ENCODE results near the gene AKNA.

Gene AKNA

DNA sequence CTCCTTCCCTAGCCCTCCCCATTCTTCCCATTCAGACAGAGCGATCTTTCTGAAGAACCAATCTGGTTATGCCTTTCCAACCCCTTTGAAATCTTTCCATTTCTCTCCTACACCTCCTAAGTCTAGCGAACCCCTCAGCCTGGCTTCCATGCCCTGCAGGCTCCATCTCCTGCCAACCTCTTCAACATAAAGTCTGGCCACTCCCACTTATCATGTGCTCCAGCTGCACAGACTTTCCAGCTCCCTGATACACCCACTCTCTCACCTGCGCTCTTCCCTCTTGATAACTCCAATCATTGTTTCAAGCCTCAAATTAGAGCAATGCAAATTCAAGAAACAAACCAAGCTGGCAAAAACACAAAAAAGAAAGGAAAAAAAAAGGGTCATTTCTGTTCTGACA lies 68.6 kb downstream of the AKNA start:
- no peak for DNase-seq (ENCODE audit: low read depth in 2 of 2)

DNA sequence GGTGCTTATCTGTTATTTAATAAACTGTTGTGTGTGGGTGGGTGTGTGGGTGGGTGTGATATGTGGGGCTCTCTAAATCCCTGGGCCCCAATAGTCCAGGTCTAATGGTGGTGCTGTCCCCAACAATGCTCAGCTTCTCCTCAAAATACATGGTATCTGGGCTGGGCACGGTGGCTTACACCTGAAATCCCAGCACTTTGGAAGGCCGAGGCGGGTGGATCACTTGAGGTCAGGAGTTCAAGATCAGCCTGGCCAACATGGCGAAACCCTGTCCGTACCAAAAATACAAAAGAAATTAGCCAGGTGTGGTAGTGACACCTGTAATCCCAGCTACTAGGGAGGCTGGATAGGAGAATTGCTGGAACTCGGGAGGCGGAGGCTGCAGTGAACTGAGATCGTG lies 69.4 kb downstream of the AKNA start:
- no peak for DNase-seq (ENCODE audit: low read depth in 2 of 2)

DNA sequence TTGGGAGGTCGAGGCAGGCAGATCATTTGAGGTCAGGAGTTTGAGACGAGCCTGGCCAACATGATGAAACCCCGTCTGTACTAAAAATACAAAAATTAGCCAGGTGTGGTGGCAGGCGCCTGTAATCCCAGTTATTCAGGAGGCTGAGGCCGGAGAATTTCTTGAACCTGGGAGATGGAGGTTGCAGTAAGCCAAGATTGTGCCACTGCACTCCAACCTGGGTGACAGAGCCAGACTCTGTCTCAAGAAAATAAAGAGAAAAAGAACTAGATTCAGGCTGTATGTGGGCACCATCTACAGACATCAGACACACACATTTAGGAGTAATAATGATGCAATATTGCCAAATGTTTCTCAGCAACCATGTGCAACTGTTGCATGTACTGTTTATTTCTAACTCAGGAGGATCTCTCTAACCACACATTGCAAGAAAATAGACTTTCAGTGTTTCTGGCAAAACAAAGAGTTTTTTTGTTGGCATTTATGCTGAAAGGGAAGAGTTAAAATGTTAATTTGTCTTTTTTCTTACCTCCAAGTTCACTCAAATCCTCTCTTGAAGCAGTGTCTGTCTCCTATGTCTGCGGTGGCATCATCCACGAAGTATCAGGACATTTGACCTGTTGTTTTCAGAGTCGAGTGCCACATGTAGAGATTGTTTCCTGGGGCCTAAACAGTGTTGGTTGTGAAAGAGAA lies 70.0 kb downstream of the AKNA start:
- DNase-seq (ENCODE audit: low read depth in 2 of 2): no peak

DNA sequence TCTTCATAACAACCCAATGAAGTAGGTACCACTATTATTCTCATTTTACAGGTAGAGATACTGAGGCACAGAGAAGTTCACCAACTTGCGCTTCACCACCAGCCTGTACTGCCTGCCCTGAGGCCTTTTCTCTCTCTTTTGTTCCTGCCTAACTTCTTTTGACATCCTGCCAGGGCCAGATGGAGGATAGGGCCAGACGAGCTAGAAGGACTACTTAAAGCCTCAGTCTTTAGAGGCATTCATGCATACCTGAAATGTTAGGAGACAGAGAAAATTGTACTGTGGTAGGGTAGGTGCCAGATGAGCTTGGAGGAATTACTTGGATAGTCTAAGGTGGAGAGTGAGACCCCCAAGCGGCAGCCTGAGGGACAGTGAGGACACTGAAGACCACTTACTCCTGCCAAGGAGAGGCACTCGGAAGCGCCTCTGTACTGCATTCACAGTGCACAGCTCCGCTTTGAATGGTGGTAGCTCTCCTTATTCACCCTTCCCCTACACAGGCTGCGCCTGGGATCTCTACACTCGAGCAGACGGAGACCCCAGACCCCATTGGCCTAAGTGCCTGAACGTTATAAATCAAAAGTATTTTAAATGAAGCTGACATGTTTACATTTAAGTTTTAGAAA lies 71.1 kb downstream of the AKNA start:
- DNase-seq (ENCODE audit: low read depth in 2 of 2): no peak

DNA sequence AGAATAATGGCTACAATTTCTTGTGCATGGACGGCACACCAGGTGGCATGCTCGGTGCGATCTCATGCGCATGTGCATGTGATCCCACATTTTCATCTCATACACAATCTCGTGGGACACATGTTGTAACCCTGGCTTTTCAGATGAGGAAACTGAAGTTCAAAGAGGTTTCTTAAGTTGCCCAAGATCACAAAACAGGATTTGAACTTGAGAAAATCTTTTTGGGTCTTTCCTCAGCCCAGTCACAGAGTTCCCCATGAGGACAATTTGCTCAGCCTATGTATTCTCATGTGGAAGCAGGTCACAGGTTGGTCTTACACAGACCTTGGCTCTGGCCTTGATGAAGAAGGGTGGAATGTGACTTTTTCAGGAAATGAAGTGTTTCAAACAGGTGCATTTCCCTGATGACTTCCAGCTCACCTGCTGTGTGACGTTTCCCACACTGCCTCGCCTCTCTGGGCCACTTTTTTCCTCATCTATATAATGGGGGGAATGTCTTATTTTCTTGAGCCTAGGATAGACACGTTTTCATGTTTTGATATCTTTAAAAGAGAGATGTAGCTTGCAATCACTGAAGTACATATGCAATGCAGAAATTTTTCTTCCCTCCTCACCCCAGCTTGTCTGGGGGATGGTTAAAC lies 71.9 kb downstream of the AKNA start:
- DNase-seq (ENCODE audit: low read depth in 2 of 2): no peak

DNA sequence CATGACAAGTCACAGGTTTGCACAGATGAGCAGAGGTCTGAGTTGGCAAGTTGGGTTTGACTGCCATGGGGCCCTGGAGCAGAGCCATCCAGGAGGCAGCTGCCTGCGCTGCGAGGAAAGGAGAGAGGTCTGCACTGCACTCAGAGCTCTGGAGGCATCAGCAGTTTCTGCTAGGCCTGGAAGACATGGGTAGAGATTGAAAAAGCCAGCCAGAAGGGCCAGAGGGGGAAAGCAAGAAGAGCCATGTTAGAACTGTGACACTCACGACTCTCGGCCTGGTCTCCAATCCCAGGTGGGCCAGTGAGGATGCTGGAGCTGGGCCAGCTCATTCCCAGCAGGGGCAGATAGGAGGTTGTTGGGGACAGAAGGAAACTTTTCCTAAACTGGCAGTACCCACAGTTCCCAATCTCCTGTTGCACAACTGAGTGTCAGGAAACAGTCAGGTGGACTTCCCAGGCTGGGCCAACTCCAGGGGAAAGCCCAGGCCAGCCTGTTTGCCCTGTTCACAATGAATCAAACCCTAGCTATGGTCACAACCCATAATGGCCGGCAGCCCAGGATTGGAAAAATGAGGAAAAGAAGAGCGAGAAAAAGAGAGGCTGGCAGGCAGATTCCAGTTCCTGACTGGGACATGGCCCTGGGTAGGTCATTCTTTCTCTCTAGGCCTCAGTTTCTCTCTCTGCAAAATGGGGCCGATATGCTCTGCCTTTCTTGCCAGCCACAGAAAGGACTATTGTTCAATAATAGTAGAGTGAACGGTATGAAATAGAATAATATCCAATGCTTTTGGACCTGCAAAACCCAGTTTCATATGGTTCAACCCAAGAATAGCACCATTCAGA lies 72.7 kb downstream of the AKNA start:
- no peak for DNase-seq (ENCODE audit: low read depth in 2 of 2)

DNA sequence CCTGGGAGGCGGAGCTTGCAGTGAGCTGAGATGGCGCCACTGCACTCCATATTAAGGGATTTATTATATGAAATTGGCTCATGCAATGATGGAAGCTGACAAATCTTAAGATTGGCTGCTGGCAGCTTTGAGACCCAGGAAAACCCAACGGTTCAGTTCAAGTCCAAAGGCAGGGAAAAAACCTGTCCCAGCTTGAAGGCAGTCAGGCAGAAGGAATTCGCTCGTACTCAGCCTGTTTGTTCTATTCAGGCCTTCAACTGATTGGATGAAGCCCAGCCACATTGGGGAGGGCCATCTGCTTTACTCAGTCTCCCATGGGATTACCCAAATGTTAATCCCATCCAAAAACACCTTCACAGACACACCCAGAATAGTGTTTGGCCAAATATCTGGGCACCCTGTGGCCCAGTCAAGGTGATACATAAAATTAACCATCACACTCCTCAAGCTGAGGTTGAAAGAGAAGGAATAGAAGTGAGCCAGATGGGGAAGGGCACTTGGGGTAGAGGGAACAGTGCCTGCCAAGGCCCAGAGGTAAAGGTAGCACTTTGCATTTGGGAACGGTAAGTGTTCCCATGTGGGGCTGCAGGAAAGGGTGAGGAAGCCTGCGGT lies 73.4 kb downstream of the AKNA start:
- DNase-seq (ENCODE audit: low read depth in 2 of 2): no peak

DNA sequence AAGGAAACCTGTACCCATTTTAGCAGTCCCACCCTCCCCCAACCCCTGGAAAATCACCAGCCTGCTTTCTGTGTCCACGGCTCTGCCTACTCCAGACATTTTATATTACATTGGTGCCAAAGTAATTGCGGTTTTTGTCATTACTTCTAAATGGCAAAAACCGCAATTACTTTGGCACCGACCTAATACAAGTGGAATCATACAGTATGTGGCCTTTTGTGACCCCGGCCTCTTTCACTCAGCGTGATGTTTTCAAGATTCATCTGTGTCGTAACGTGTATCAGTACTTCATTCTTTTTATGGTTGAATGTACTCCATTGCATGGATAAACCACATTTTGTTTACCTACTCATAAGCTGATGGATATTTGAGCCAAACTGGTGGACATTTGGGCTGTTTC lies 74.6 kb downstream of the AKNA start:
- no peak for DNase-seq (ENCODE audit: low read depth in 2 of 2)

DNA sequence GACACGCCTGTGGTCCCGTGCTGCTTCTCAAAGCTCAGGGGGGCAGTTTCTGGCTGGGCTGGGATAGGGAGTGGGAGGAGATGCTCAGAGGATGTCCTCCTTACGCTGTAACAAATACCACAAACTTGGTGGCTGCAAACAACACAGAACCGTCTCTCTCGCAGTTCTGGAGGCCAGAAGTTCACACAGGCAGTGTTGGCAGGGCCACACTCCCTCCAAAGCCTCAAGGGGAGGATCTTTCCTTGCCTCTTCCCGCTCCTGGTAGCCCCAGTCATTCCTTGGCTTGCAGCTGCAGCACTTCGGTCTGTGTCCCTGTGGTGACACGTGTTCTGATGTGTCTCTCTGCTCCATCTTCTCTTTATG lies 75.3 kb downstream of the AKNA start:
- no peak for DNase-seq (ENCODE audit: low read depth in 2 of 2)

DNA sequence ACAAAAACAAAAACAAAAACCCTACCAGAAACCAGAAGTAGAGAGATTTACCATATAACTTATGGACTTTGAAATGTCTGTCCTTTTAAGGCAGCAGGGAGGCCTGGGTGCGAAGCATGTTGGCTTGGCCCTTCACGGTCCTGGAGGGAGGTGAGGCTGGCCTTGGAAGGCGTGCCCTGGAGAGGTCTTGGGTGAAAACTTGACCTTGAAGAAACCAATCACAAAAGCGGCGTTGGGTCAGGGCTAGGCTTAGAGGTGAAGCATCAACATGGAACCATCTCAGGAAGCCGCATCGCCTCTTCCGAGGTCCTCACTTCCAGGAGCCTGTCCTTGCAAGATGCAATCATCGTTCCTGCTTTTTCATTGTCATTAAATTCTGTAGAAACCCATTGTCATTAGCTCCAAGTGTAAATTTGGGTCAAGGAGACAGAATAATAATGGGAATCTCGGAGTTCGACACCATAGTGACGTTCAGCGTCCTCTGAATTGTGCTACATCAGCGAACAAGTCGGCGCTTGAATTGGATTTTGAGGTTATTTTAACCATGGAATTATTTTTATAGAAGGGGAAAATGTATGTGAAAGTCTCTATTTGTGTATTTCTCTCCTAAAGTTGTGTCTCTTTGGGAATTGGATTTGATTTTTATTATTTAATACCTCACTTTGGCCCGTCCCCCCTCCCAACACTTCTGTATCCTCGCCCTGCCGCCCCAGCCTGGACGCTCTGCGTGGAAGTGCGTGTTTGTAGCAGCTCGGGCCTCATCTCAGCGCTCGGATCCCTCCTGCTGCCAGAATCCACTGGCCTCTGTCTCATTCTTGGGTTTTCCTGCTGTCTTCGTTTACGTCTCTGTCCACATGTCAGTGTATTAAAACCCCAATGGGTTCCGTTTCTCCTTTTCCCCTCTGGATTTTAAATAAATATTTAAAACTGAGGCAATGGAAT lies 75.9 kb downstream of the AKNA start:
- no peak for DNase-seq (ENCODE audit: low read depth in 2 of 2)

DNA sequence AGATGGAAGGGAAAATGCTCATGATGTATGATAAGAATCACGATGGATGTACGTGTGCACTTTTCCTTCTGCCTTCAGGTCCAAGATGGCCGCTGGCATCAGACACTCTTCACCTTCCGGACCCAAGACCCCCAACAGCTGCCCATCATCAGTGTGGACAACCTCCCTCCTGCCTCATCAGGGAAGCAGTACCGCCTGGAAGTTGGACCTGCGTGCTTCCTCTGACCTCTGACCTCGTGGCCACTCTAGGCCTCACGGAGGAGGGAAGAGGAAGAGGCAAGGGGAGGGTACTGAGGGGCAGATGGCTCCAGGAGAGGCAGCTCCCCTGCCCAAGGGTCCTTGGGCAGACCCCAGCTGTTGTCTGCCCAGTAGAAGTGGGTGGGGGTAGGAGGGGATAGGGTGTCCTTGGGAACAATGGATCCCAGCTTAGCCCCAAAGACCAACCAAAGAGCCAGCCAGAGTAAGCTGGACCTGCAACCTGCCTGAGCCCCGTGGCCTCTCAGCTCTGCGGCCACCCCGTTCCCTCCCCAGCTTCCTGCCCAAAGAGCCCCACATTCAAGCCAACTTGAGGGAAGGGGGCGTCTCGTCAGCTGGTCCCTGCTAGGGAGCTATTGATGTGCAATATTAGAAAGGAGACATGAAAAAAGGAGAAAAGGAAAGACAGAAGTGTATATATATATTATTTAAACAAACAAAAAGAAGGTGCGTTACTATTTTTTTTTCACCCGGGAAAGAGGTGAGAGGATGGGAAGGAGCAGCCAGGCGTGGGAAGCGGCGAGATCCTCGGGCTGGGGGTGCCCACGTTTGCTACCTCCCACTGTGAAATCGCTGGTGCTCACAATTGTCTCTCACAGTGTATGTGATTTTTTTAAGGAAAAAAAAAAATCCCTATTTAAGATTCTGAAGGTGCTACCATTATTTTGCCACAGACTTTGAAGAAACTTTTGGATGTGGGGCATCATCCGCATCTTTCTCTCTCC lies 77.0 kb downstream of the AKNA start:
- no peak for DNase-seq (ENCODE audit: low read depth in 2 of 2)

DNA sequence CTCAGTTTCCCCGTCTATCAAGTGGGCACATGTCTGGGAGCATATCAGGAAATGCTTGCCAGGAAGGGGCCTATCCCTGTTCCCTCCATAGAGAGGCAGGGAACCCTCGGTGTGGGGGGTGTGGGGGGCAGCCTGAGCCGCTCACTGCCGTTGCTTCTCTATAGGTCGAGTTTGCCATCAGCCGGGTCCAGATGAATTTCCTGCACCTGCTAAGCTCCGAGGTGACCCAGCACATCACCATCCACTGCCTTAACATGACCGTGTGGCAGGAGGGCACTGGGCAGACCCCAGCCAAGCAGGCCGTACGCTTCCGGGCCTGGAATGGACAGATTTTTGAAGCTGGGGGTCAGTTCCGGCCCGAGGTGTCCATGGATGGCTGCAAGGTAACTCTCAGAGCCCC lies 78.7 kb downstream of the AKNA start:
- DNase-seq (ENCODE audit: low read depth in 2 of 2): no peak

DNA sequence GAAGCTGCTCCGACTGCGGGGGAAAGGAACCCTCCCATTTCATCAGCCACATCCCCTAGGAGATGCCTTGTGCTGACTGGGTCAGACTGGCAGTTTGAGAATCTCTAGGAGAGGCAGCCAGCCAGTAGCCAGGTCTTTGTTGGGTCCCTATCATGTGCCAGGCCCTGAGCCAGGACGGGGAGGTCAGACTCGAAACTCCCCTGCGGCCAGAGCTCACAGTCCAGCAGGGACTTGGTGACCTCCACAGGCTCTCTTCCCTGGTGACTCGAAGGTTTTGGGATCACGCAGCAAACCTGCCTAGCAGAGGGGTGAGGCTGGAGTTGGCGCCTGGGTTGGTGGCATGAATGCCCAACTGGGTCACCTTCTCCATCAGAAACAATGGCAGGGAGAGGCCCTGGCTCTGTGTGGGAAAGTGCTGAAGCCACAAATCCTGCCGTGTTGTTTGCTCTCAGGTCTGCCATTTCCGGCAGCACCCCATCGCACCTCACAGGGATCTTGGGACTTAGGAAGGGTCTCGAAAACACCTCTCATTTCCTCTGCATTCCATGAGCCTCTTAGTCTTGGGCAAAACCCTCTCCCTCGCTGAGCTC lies 79.3 kb downstream of the AKNA start:
- no peak for DNase-seq (ENCODE audit: low read depth in 2 of 2)

DNA sequence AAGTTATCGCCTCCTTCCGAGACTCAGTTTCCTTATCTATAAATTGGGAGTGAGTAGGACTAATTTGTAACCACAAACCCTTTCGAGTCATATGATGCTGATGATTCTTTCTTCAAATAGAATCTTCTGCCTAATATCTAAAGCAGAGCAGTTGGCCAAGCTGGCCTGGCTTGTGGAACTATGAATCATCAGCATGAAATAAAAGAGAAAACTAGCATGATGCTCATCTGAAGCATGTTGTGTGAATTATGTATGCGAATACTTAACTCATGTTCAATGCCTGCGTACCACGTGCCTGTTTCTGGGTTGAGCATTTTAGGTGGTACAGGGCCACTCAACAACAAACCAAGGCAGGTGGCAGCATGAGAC lies 79.9 kb downstream of the AKNA start:
- no peak for DNase-seq (ENCODE audit: low read depth in 2 of 2)

DNA sequence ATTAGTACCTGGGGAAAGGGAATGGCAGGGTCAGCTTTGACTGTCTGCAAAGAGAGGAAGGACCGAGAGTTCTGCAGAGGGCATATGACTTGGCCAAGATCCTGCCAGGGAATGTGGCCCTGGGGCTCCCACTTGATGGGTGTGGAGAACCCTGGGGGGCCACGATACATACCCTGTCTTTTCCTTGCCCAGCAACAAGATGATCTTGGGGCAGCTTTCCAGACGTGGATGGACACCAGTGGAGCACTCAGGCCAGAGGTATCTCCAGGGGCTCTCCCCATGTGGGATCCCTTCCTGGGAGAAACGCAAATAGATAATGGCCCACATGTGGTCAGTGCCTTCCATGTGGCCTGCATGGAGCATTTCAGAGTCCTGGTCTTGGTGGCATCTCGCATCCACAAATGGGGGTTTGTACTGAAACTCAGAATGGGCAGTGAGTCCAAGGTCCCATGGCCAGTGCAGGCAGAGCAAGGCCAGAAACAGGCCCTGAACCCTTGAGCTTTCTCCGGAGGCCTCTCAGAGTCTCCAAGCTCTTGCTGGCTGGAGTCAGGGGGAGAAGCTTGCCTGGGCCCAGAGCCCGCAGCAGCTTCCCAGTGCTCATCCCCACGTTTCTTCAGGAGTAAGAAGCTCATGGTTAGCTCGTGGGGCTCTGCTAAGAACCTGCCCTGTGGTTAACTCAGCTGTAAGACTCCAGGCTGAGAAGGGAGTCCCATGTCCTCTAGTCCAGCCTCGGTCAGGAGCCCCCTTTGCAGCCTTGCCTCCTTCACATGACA lies 83.2 kb downstream of the AKNA start:
- DNase-seq (ENCODE audit: low read depth in 2 of 2): no peak

DNA sequence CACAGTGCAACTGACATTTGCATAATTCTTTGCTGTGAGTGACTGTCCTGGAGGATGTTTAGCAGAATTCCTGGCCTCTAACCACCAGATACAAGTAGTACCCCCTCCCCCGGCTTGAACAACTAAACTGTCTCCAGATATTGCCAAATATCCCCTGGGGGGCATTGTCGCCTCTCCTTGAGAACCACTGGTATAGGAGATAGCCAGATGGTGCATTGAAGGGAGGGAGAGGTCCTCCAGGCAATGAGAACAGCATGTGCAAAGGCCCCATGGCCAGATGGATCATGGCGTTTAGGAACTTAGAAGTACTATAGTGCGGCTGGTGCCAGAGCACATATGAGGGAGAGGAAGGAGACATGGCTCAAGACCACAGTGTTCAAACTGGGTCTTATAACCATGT lies 83.8 kb downstream of the AKNA start:
- DNase-seq (ENCODE audit: low read depth in 2 of 2): no peak

DNA sequence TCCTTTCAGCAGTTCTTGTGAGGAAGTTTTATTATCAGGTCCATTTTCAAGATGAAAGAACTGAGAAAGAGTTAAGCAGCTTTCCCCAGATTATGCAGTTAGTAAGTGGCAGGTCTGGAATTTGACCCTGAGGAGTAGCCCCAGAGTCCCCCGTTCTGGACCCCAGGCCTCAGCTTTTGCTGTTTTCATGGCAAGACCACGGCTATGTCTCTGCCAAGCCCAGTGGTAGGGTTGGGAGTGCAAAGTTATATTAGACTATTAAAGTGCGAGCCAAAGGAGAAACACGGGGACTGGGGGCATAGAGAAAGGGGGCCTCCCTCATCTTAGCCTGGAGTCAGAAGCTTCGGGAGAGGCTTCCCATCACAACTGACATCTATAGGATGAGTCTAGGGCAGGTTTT lies 84.2 kb downstream of the AKNA start:
- no peak for DNase-seq (ENCODE audit: low read depth in 2 of 2)

DNA sequence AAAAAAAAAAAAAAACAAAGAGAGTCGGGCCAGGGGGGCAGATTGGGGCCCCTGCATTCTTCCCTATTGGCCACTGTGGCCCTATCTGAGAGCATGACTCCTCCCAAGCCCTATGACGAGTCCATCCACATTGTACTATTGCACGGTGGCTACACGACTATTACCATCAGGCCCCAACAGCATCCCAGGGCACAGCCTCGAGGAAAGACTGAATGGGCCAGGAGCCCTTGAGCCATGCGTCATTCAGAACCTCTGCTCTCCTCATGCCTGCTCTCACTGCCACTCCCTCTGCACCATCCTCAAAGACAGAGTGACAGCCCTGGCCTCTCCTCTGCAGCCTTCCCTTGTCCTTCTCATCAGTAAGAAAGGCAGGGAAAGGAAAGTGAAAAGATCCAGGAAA lies 85.1 kb downstream of the AKNA start:
- no peak for DNase-seq (ENCODE audit: low read depth in 2 of 2)

All from stimulated activated CD8-positive, alpha-beta memory T cell treated with anti-CD3 and anti-CD28 coated beads, Interleukin-7, amount 100 ng/mL, for 4 hours (primary cell).